Activated T-cell treated with anti-CD3 and anti-CD28 coated beads, Interleukin-2, amount 50 U/mL, for 4 hours (primary cell): ENCODE measurements around the gene USP48. TPM values are rescaled to one million over a fixed set of nuclear protein-coding genes. Genes with fewer than 3 reads are reported as not detected.
A peak's percentile ranks its signal among the peaks of the same experiment; 100 is the strongest.

Experiments used
- ATAC-seq, 2 donors: fragments of 200-7000 bp; cut with Tn5 transposase; one replicate each; pipeline ENCODE4 v1.10.0; 2021
- DNase-seq: peaks from one replicate; pipeline ENCODE4 v3.0.0-alpha.2; 2020
- H3K27me3 Mint-ChIP-seq: one replicate; pipeline ENCODE4 v1.8.0; 2021; ENCODE audit warnings: low read depth, mixed read lengths
- H3K36me3 Mint-ChIP-seq: one replicate; pipeline ENCODE4 v1.8.0; 2022; ENCODE audit warnings: mixed read lengths; ENCODE audit not compliant: insufficient read depth
- H3K4me1 Mint-ChIP-seq: one replicate; pipeline ENCODE4 v1.8.0; 2021; ENCODE audit warnings: low read depth, mixed read lengths
- H3K4me3 Mint-ChIP-seq: one replicate; pipeline ENCODE4 v1.8.0; 2021; ENCODE audit warnings: mild to moderate bottlenecking, moderate library complexity, mixed read lengths
- H3K9me3 Mint-ChIP-seq: one replicate; pipeline ENCODE4 v1.8.0; 2021; ENCODE audit warnings: mixed read lengths
- total RNA-seq, 3 donors: library from RNA; stranded (reverse); gene quantifications; one replicate each; pipeline ENCODE4 v1.2.1, GENCODE V29; 2021

The USP48 gene
- total RNA-seq, 3 donors from 2014 or later: 49.0 to 52.2 (median 50.6) TPM

GRCh38 chr1:21663248-21663950 lies 119.5 kb downstream of the USP48 start:
- H3K4me3 Mint-ChIP-seq: no peak overlapping the region
- no peaks in the 10 kb centered on the region for H3K36me3 Mint-ChIP-seq
- DNase-seq (no peak), ATAC-seq (no peak)
- peaks cover 48% of the 10 kb centered on the region for H3K27me3 Mint-ChIP-seq
- H3K4me1 Mint-ChIP-seq: peaks cover 9% of the 10 kb centered on the region
- H3K9me3 Mint-ChIP-seq: no peaks in the 10 kb centered on the region

GRCh38 chr1:21662426-21663247 lies 120.3 kb downstream of the USP48 start:
- no peaks in the 10 kb centered on the region for H3K36me3 Mint-ChIP-seq
- DNase-seq (no peak), ATAC-seq (no peak)
- peaks cover 6% of the 10 kb centered on the region for H3K4me1 Mint-ChIP-seq
- H3K27me3 Mint-ChIP-seq: peaks cover 40% of the 10 kb centered on the region
- no peaks in the 10 kb centered on the region for H3K9me3 Mint-ChIP-seq
- H3K4me3 Mint-ChIP-seq: no peak overlapping the region

- Mint-ChIP-seq H3K4me1 (peaks cover 6% of the 10 kb centered on the region), H3K9me3 (no peaks in the 10 kb centered on the region), H3K27me3 (peaks cover 34% of the 10 kb centered on the region), H3K36me3 (no peaks in the 10 kb centered on the region), H3K4me3 (no peak overlapping the region)
- DNase-seq: no peak
- no peak for ATAC-seq
Observed at GRCh38 chr1:21661886-21662285, 121.1 kb downstream of the USP48 start.

- ATAC-seq: no peak
- H3K36me3 Mint-ChIP-seq: no peaks in the 10 kb centered on the region
- no peak overlapping the region for H3K4me3 Mint-ChIP-seq
- no peak for DNase-seq
- peaks cover 26% of the 10 kb centered on the region for H3K27me3 Mint-ChIP-seq
- H3K9me3 Mint-ChIP-seq: no peaks in the 10 kb centered on the region
- peaks cover 6% of the 10 kb centered on the region for H3K4me1 Mint-ChIP-seq
Observed at GRCh38 chr1:21659924-21660326, 123.0 kb downstream of the USP48 start.

GRCh38 chr1:21659099-21659923 lies 123.6 kb downstream of the USP48 start:
- peak overlapping the region; percentile 45 for H3K4me3 Mint-ChIP-seq
- DNase-seq (peak; percentile 71), ATAC-seq (peak; percentile 91 to 96)
- H3K27me3 Mint-ChIP-seq: peaks cover 22% of the 10 kb centered on the region
- peaks cover 6% of the 10 kb centered on the region for H3K4me1 Mint-ChIP-seq
- no peaks in the 10 kb centered on the region for H3K36me3 Mint-ChIP-seq
- no peaks in the 10 kb centered on the region for H3K9me3 Mint-ChIP-seq

- H3K4me1 Mint-ChIP-seq: peaks cover 6% of the 10 kb centered on the region
- peaks cover 12% of the 10 kb centered on the region for H3K27me3 Mint-ChIP-seq
- no peak for ATAC-seq
- H3K4me3 Mint-ChIP-seq: no peak overlapping the region
- no peaks in the 10 kb centered on the region for H3K9me3 Mint-ChIP-seq
- H3K36me3 Mint-ChIP-seq: no peaks in the 10 kb centered on the region
- no peak for DNase-seq
Observed at GRCh38 chr1:21657456-21658190, 125.3 kb downstream of the USP48 start.

- no peak overlapping the region for H3K4me3 Mint-ChIP-seq
- peaks cover 19% of the 10 kb centered on the region for H3K4me1 Mint-ChIP-seq
- ATAC-seq (no peak), DNase-seq (no peak)
- H3K9me3 Mint-ChIP-seq: no peaks in the 10 kb centered on the region
- H3K27me3 Mint-ChIP-seq: peaks cover 5% of the 10 kb centered on the region
- H3K36me3 Mint-ChIP-seq: no peaks in the 10 kb centered on the region
Observed at GRCh38 chr1:21655748-21656147, 127.2 kb downstream of the USP48 start.

- DNase-seq: no peak
- Mint-ChIP-seq H3K27me3 (peaks cover 2% of the 10 kb centered on the region), H3K36me3 (no peaks in the 10 kb centered on the region), H3K4me3 (no peak overlapping the region), H3K9me3 (no peaks in the 10 kb centered on the region), H3K4me1 (peaks cover 19% of the 10 kb centered on the region)
- ATAC-seq: no peak
Observed at GRCh38 chr1:21655259-21655658, 127.7 kb downstream of the USP48 start.

- no peaks in the 10 kb centered on the region for H3K9me3 Mint-ChIP-seq
- no peaks in the 10 kb centered on the region for H3K36me3 Mint-ChIP-seq
- no peak for ATAC-seq
- peaks cover 13% of the 10 kb centered on the region for H3K4me1 Mint-ChIP-seq
- no peak overlapping the region for H3K4me3 Mint-ChIP-seq
- no peak for DNase-seq
- peaks cover 6% of the 10 kb centered on the region for H3K27me3 Mint-ChIP-seq
Observed at GRCh38 chr1:21654209-21654608, 128.7 kb downstream of the USP48 start.

- Mint-ChIP-seq H3K4me1 (peaks cover 13% of the 10 kb centered on the region), H3K27me3 (peaks cover 7% of the 10 kb centered on the region), H3K36me3 (no peaks in the 10 kb centered on the region), H3K9me3 (no peaks in the 10 kb centered on the region), H3K4me3 (no peak overlapping the region)
- DNase-seq (no peak), ATAC-seq (no peak)
Observed at GRCh38 chr1:21653744-21654100, 129.2 kb downstream of the USP48 start.

GRCh38 chr1:21652937-21653743 lies 129.8 kb downstream of the USP48 start:
- DNase-seq (no peak), ATAC-seq (no peak)
- H3K9me3 Mint-ChIP-seq: no peaks in the 10 kb centered on the region
- peaks cover 13% of the 10 kb centered on the region for H3K4me1 Mint-ChIP-seq
- peak overlapping the region; percentile 79 for H3K4me3 Mint-ChIP-seq
- no peaks in the 10 kb centered on the region for H3K36me3 Mint-ChIP-seq
- H3K27me3 Mint-ChIP-seq: peaks cover 7% of the 10 kb centered on the region

- H3K4me3 Mint-ChIP-seq: peak overlapping the region; percentile 79
- peak; percentile 9 to 18 for ATAC-seq
- peaks cover 13% of the 10 kb centered on the region for H3K4me1 Mint-ChIP-seq
- peaks cover 12% of the 10 kb centered on the region for H3K27me3 Mint-ChIP-seq
- no peaks in the 10 kb centered on the region for H3K9me3 Mint-ChIP-seq
- H3K36me3 Mint-ChIP-seq: no peaks in the 10 kb centered on the region
- no peak for DNase-seq
Observed at GRCh38 chr1:21652101-21652936, 130.6 kb downstream of the USP48 start.
